K562 (cell line): ENCODE measurements around the gene VEZF1. TPM values are rescaled to one million over a fixed set of nuclear protein-coding genes. Genes with fewer than 3 reads are reported as not detected.
A peak's percentile ranks its signal among the peaks of the same experiment; 100 is the strongest.

ENCODE experiments used
- ARID1B ChIP-seq: fragments of 450-650 bp; IDR thresholded peaks from 2 replicates; pipeline ENCODE4 v1.6.1; 2016; ENCODE audit warnings: antibody characterized with exemption, mild to moderate bottlenecking, inconsistent platforms
- ATF7 ChIP-seq: fragments of 450-650 bp; IDR thresholded peaks from 2 replicates; pipeline ENCODE4 v1.7.1; 2014; ENCODE audit warnings: mild to moderate bottlenecking, moderate library complexity
- ETV6 ChIP-seq, 3 experiments: fragments of 150-350 bp in 1 of 3; sonication (generic) in 1 of 3; formaldehyde crosslinking in 1 of 3; IDR thresholded peaks; 2 replicates each; pipeline versions ENCODE4 v1.6.1 to v1.8.0; 2014 to 2022; ENCODE audit warnings: borderline replicate concordance in 2 of 3, low read depth in 2 of 3, antibody characterized with exemption in 1 of 3, low read length in 1 of 3, mild to moderate bottlenecking in 1 of 3, missing genetic modification reagents in 1 of 3
- FOXP1 ChIP-seq: sonication (generic); formaldehyde crosslinking; IDR thresholded peaks from 2 replicates; pipeline ENCODE4 v1.8.0; 2022; ENCODE audit warnings: mild to moderate bottlenecking, missing genetic modification reagents
- GTF2E2 ChIP-seq: fragments of 200-800 bp; sonication (Bioruptor generic); IDR thresholded peaks from 2 replicates; pipeline ENCODE4 v1.6.1; 2016; ENCODE audit warnings: missing genetic modification characterization, missing compliant biosample characterization
- TAL1 ChIP-seq: fragments of 450-650 bp; IDR thresholded peaks from 2 replicates; pipeline ENCODE4 v1.6.1; 2016; ENCODE audit warnings: mild to moderate bottlenecking
- THRAP3 ChIP-seq: fragments of 450-650 bp; IDR thresholded peaks from 2 replicates; pipeline ENCODE4 v1.6.1; 2016; ENCODE audit warnings: mild to moderate bottlenecking, inconsistent platforms, borderline replicate concordance
- YBX1 ChIP-seq: fragments of 450-650 bp; IDR thresholded peaks from 2 replicates; pipeline ENCODE4 v1.7.1; 2016; ENCODE audit warnings: mild to moderate bottlenecking
- ZNF175 ChIP-seq: fragments of 200-800 bp; sonication (Bioruptor generic); IDR thresholded peaks from 2 replicates; pipeline ENCODE4 v1.6.1; 2016; ENCODE audit warnings: low read depth, mild to moderate bottlenecking, missing genetic modification characterization, missing compliant biosample characterization
- polyA plus RNA-seq, 8 experiments: library from polyadenylated mRNA; depleted of rRNA in 4 of 8; stranded (reverse) in 5 of 8; unstranded in 3 of 8; fragments of >200 nt; fragmentation: Nextera tagmentation in 2 of 8; fragmentation: Illumina TruSeq in 1 of 8; extraction: Ambion mirVana in 2 of 8; extraction: Trizol in 1 of 8; gene quantifications; 2 replicates each; pipeline versions ENCODE4 v1.2.1 to v1.2.3, GENCODE V29; 2011 to 2014; ENCODE audit warnings: inconsistent platforms in 1 of 8, missing spikeins in 1 of 8
- total RNA-seq, 7 experiments: library from RNA; depleted of rRNA in 6 of 7; stranded (reverse); fragments of >200 nt in 6 of 7; fragmentation: Illumina TruSeq in 2 of 7; extraction: Trizol in 2 of 7; gene quantifications; 2 replicates each; pipeline versions ENCODE4 v1.2.1 to v1.2.3, GENCODE V29; 2011 to 2021; ENCODE audit warnings: low replicate concordance in 1 of 7
- TF ChIP-seq, protein P1 (sequence below), 2 experiments: fragments of 450-650 bp; IDR thresholded peaks; 2 replicates each; pipeline ENCODE4 v1.6.1; 2016
- TF ChIP-seq, protein P2 (sequence below): fragments of 450-650 bp; IDR thresholded peaks from 2 replicates; pipeline ENCODE4 v1.6.1; 2016; ENCODE audit warnings: mild to moderate bottlenecking
- TF ChIP-seq, protein P3 (sequence below): fragments of 250-450 bp; sonication (Bioruptor Pico); IDR thresholded peaks from 2 replicates; pipeline ENCODE4 v1.9.0; 2021; ENCODE audit warnings: mild to moderate bottlenecking, inconsistent platforms
- TF ChIP-seq, protein P4 (sequence below), 2 experiments: IDR thresholded peaks; 2 replicates each; pipeline ENCODE4 v1.6.1; 2011; ENCODE audit warnings: borderline replicate concordance in 1 of 2, control low read depth in 1 of 2, low read depth in 1 of 2, low read length in 1 of 2, mild to moderate bottlenecking in 1 of 2, mixed read lengths in 1 of 2, moderate library complexity in 1 of 2; ENCODE audit not compliant: insufficient read depth in 1 of 2, insufficient read length in 1 of 2, poor library complexity in 1 of 2, severe bottlenecking in 1 of 2; ENCODE audit errors: extremely low read depth in 1 of 2
- TF ChIP-seq, protein P5 (sequence below): sonication (generic); formaldehyde crosslinking; IDR thresholded peaks from 2 replicates; pipeline ENCODE4 v1.8.1; 2023; ENCODE audit warnings: mild to moderate bottlenecking, missing genetic modification reagents

Gene VEZF1
- total and polyA plus RNA-seq, 9 of the 15 experiments (the other 6 are each of a cell fraction or from before 2014, with no cell fraction given) = 9.5 to 33.4 (median 22.1) TPM

DNA sequence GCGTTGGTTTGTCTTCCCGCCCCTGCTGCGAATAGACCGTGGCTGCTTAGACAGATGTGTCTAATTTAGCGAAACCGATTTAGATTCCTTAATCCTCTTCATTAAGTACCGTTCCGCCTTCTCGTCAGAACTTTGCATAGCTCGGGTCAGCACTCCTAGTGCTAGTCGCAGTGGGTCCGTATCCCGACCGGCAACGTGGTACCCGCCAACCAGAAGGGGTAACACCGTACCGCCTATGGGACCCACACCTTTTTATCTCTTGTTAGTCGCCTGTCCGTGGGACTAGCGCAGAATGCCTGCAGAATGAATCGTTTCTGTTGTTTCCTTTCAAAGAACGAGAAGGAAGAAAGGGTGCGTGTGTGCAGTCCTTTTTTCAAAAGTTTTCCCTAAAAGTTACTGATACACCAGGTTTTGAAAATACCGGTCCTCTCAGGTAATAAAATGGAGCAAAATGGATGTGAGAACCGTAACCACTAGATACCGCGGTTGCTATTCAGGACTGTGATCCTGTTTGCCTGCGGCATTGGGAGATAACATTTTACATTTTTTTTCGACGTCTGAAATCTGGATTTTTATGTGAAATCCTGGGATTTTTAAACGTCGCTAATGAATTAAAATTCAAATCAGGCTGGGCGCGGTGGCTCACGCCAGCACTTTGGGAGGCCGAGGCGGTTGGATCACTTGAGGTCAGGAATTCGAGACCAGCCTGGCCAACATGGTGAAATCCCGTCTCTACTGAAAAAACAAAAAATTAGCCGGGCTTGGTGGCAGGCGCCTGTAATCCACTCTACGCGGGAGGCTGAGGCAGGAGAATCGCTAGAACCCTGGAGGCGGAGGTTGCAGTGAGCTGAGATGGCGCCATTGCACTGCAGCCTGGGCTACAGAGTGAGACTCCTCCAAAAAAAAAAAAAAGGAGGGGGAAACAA, 20.0 kb upstream of the VEZF1 start (continued):
- TF ChIP-seq, protein P1, sequence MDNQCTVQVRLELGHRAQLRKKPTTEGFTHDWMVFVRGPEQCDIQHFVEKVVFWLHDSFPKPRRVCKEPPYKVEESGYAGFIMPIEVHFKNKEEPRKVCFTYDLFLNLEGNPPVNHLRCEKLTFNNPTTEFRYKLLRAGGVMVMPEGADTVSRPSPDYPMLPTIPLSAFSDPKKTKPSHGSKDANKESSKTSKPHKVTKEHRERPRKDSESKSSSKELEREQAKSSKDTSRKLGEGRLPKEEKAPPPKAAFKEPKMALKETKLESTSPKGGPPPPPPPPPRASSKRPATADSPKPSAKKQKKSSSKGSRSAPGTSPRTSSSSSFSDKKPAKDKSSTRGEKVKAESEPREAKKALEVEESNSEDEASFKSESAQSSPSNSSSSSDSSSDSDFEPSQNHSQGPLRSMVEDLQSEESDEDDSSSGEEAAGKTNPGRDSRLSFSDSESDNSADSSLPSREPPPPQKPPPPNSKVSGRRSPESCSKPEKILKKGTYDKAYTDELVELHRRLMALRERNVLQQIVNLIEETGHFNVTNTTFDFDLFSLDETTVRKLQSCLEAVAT (IDR thresholded peaks at IDR 0.05) = peak in 1 of 2 experiments; percentile 60; a peak in 2 of 4 replicates
- TF ChIP-seq ATF7 (no peak), THRAP3 (0 out of 2 replicates have a peak, but pooled peaks have one; percentile 24), ETV6 (IDR thresholded peaks at IDR 0.05; ENCODE audit: borderline replicate concordance in 1 of 2, low read depth in 2 of 2, low read length in 1 of 2) (0 out of 4 replicates have a peak, but pooled peaks of 1 of the 2 experiments have one; percentile 20), ETV6 (CRISPR knock-in tag; IDR thresholded peaks at IDR 0.05; ENCODE audit: borderline replicate concordance) (no peak), GTF2E2 (tag) (no peak), ZNF175 (CRISPR knock-in tag) (no peak), ARID1B (peak; percentile 5; the same call in 1 of the 2 replicates), TAL1 (peak; percentile 4; the same call in 1 of the 2 replicates), YBX1 (no peak), FOXP1 (CRISPR knock-in tag) (0 out of 2 replicates have a peak, but pooled peaks have one; percentile 64)
- TF ChIP-seq, protein P2, sequence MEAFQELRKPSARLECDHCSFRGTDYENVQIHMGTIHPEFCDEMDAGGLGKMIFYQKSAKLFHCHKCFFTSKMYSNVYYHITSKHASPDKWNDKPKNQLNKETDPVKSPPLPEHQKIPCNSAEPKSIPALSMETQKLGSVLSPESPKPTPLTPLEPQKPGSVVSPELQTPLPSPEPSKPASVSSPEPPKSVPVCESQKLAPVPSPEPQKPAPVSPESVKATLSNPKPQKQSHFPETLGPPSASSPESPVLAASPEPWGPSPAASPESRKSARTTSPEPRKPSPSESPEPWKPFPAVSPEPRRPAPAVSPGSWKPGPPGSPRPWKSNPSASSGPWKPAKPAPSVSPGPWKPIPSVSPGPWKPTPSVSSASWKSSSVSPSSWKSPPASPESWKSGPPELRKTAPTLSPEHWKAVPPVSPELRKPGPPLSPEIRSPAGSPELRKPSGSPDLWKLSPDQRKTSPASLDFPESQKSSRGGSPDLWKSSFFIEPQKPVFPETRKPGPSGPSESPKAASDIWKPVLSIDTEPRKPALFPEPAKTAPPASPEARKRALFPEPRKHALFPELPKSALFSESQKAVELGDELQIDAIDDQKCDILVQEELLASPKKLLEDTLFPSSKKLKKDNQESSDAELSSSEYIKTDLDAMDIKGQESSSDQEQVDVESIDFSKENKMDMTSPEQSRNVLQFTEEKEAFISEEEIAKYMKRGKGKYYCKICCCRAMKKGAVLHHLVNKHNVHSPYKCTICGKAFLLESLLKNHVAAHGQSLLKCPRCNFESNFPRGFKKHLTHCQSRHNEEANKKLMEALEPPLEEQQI = no peak
- TF ChIP-seq, protein P3, sequence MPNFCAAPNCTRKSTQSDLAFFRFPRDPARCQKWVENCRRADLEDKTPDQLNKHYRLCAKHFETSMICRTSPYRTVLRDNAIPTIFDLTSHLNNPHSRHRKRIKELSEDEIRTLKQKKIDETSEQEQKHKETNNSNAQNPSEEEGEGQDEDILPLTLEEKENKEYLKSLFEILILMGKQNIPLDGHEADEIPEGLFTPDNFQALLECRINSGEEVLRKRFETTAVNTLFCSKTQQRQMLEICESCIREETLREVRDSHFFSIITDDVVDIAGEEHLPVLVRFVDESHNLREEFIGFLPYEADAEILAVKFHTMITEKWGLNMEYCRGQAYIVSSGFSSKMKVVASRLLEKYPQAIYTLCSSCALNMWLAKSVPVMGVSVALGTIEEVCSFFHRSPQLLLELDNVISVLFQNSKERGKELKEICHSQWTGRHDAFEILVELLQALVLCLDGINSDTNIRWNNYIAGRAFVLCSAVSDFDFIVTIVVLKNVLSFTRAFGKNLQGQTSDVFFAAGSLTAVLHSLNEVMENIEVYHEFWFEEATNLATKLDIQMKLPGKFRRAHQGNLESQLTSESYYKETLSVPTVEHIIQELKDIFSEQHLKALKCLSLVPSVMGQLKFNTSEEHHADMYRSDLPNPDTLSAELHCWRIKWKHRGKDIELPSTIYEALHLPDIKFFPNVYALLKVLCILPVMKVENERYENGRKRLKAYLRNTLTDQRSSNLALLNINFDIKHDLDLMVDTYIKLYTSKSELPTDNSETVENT (CRISPR knock-in tag) = peak; percentile 18; the same call in 1 of the 2 replicates
- TF ChIP-seq, protein P4, sequence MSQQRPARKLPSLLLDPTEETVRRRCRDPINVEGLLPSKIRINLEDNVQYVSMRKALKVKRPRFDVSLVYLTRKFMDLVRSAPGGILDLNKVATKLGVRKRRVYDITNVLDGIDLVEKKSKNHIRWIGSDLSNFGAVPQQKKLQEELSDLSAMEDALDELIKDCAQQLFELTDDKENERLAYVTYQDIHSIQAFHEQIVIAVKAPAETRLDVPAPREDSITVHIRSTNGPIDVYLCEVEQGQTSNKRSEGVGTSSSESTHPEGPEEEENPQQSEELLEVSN (IDR thresholded peaks at IDR 0.05; ENCODE audit: borderline replicate concordance in 1 of 2, extremely low read depth in 1 of 2, insufficient read depth in 1 of 2, insufficient read length in 1 of 2, low read depth in 1 of 2, low read length in 1 of 2, poor library complexity in 1 of 2, severe bottlenecking in 1 of 2) = peak in 1 of 2 experiments; percentile 26
- TF ChIP-seq, protein P5, sequence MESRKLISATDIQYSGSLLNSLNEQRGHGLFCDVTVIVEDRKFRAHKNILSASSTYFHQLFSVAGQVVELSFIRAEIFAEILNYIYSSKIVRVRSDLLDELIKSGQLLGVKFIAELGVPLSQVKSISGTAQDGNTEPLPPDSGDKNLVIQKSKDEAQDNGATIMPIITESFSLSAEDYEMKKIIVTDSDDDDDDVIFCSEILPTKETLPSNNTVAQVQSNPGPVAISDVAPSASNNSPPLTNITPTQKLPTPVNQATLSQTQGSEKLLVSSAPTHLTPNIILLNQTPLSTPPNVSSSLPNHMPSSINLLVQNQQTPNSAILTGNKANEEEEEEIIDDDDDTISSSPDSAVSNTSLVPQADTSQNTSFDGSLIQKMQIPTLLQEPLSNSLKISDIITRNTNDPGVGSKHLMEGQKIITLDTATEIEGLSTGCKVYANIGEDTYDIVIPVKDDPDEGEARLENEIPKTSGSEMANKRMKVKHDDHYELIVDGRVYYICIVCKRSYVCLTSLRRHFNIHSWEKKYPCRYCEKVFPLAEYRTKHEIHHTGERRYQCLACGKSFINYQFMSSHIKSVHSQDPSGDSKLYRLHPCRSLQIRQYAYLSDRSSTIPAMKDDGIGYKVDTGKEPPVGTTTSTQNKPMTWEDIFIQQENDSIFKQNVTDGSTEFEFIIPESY (CRISPR knock-in tag) = peak; percentile 99
